Measurements from ENCODE around the gene BABAM2. TPM values are rescaled to one million over a fixed set of nuclear protein-coding genes. Genes with fewer than 3 reads are reported as not detected.

Gene BABAM2
- polyA plus RNA-seq, 3 donors, result 33.2 to 52.8 (median 49.3) TPM

DNA sequence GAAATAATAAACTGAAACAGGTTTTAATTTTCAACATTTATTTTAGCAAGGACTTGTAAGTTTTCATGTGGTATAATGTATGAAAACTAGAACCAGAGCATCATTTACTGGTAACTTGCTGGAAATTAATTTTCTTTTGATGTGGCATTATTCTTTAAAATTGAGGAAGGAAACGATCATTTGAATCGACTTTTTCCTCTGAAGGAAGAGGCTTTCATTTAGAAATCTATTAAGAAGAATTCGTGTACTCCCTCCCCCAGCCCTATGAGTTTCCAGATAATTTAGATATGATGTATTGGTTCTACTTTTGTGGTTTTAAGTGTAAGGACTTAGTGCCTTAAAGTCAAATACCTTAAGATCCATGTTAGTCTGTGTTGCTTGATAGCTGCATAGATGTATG is 2.5 kb downstream of the BABAM2 start:
- Histone ChIP-seq H3K9me3 (replicated peaks in 1 of 2; ENCODE audit: control insufficient read depth in 1 of 2, insufficient read depth in 1 of 2, low read length in 2 of 2) (no peaks in the 10 kb centered on the region), H3K36me3 (replicated peaks in 1 of 2; ENCODE audit: control insufficient read depth in 1 of 2, insufficient read depth in 2 of 2, low read length in 2 of 2) (peaks cover 3 to 10% of the 10 kb centered on the region in 2 donors), H3K27me3 (ENCODE audit: control insufficient read depth in 2 of 2, insufficient read depth in 2 of 2, low read length in 2 of 2) (no peaks in the 10 kb centered on the region), H3K9ac (ENCODE audit: insufficient read depth, low read length, poor library complexity, severe bottlenecking) (no peak overlapping the region), H3K4me2 (replicated peaks; ENCODE audit: extremely low read depth, low read length, poor library complexity, severe bottlenecking) (peak overlapping the region; percentile 24), H3K79me2 (ENCODE audit: insufficient read depth, low read length) (peaks cover 88% of the 10 kb centered on the region), H3K4me3 (replicated peaks in 1 of 3; ENCODE audit: low read depth in 2 of 3, low read length in 3 of 3) (peak overlapping the region in 1 of 3 experiments; percentile 10), H4K20me1 (ENCODE audit: insufficient read depth, low read length) (no peaks in the 10 kb centered on the region), H3K4me1 (ENCODE audit: control insufficient read depth in 1 of 2, insufficient read depth in 2 of 2, low read length in 2 of 2) (peaks cover 65 to 82% of the 10 kb centered on the region in 2 donors), H2AFZ (ENCODE audit: insufficient read depth, low read depth, low read length, poor library complexity, severe bottlenecking) (no peak overlapping the region), H3K27ac (ENCODE audit: low read depth in 1 of 2, low read length in 2 of 2) (peak overlapping the region in 1 of 2 donors; percentile 17)
- DNase-seq, result no peak
- Mint-ChIP-seq H3K4me3 (no peak overlapping the region), H3K9me3 (no peaks in the 10 kb centered on the region), H3K27me3 (ENCODE audit: low read depth in 3 of 3) (peaks cover 0 to 7% (median 0%) of the 10 kb centered on the region in 3 donors), H3K4me1 (peaks cover 79% of the 10 kb centered on the region), H3K27ac (peak overlapping the region in 5 of 7 donors; percentile 50 to 100 (median 76)), H3K36me3 (peaks cover 27 to 36% of the 10 kb centered on the region in 2 donors)
- TF ChIP-seq, protein P1, sequence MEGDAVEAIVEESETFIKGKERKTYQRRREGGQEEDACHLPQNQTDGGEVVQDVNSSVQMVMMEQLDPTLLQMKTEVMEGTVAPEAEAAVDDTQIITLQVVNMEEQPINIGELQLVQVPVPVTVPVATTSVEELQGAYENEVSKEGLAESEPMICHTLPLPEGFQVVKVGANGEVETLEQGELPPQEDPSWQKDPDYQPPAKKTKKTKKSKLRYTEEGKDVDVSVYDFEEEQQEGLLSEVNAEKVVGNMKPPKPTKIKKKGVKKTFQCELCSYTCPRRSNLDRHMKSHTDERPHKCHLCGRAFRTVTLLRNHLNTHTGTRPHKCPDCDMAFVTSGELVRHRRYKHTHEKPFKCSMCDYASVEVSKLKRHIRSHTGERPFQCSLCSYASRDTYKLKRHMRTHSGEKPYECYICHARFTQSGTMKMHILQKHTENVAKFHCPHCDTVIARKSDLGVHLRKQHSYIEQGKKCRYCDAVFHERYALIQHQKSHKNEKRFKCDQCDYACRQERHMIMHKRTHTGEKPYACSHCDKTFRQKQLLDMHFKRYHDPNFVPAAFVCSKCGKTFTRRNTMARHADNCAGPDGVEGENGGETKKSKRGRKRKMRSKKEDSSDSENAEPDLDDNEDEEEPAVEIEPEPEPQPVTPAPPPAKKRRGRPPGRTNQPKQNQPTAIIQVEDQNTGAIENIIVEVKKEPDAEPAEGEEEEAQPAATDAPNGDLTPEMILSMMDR (IDR thresholded peaks at IDR 0.05), result no peak
- intact Hi-C loops (cut with micrococcal nuclease), result loop anchor here (5.0 to 10.0 kb wide), 3 partner anchors 59 to 502 kb away; partner anchors contain the start of gene FOSL2 (in 2 of the 2)
- no CpG with 5 or more reads among the region's 3 CpGs for WGBS (ENCODE audit: insufficient coverage)

DNA sequence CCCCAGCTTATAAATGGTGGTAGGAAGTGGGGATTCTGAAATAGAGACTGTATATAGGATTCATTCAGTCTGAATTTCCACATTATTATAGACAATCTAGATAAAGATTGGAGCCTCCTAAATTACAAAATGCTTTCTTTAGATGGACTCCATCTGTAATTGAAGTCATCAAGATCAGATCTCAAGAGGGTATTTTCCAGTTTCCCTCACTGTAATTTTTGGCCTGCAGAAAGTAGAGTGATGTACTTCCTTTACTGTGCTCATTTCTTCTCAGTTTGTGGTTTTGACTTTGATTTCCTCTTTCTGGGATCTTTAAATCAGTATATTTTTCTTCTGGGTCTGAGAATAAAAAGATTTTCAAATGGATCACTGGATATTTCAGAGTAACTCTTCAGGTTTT is 7.2 kb downstream of the BABAM2 start:
- peaks cover 0 to 2% (median 0%) of the 10 kb centered on the region in 7 donors for H3K9me3 Mint-ChIP-seq
- H3K4me1 ChIP-seq (ENCODE audit: control insufficient read depth in 1 of 2, insufficient read depth in 2 of 2, low read length in 2 of 2), result peaks cover 40 to 61% of the 10 kb centered on the region in 2 donors
- peaks cover 3 to 33% of the 10 kb centered on the region in 2 donors for H3K36me3 ChIP-seq (replicated peaks in 1 of 2; ENCODE audit: control insufficient read depth in 1 of 2, insufficient read depth in 2 of 2, low read length in 2 of 2)
- H3K27me3 Mint-ChIP-seq (ENCODE audit: low read depth in 3 of 3), result peaks cover 0 to 3% (median 0%) of the 10 kb centered on the region in 3 donors
- peaks cover 82% of the 10 kb centered on the region for H3K79me2 ChIP-seq (ENCODE audit: insufficient read depth, low read length)
- H3K4me3 Mint-ChIP-seq, result peak overlapping the region in 1 of 2 donors; percentile 18
- intact Hi-C loops (cut with micrococcal nuclease), result loop anchor here (10.0 kb wide), 1 partner anchor 497 kb away; the partner anchor contains the start of gene FOSL2 (in 2 of the 2)
- peak overlapping the region in 1 of 3 experiments; percentile 14 for H3K4me3 ChIP-seq (replicated peaks in 1 of 3; ENCODE audit: low read depth in 2 of 3, low read length in 3 of 3)
- peak; percentile 52 to 88 (median 70) for DNase-seq
- H3K27ac Mint-ChIP-seq, result peak overlapping the region; percentile 86 to 96 (median 92)
- H3K27me3 ChIP-seq (ENCODE audit: control insufficient read depth in 2 of 2, insufficient read depth in 2 of 2, low read length in 2 of 2), result no peaks in the 10 kb centered on the region
- no peaks in the 10 kb centered on the region for H4K20me1 ChIP-seq (ENCODE audit: insufficient read depth, low read length)
- peak overlapping the region; percentile 26 for H3K4me2 ChIP-seq (replicated peaks; ENCODE audit: extremely low read depth, low read length, poor library complexity, severe bottlenecking)
- H3K9me3 ChIP-seq (replicated peaks in 1 of 2; ENCODE audit: control insufficient read depth in 1 of 2, insufficient read depth in 1 of 2, low read length in 2 of 2), result no peaks in the 10 kb centered on the region
- H3K27ac ChIP-seq (ENCODE audit: low read depth in 1 of 2, low read length in 2 of 2), result peak overlapping the region; percentile 36 to 85
- peak overlapping the region; percentile 5 for H3K9ac ChIP-seq (ENCODE audit: insufficient read depth, low read length, poor library complexity, severe bottlenecking)
- no peak overlapping the region for H2AFZ ChIP-seq (ENCODE audit: insufficient read depth, low read depth, low read length, poor library complexity, severe bottlenecking)
- peaks cover 64% of the 10 kb centered on the region for H3K4me1 Mint-ChIP-seq
- TF ChIP-seq, protein P1 (IDR thresholded peaks at IDR 0.05), result no peak
- peaks cover 53 to 54% of the 10 kb centered on the region in 2 donors for H3K36me3 Mint-ChIP-seq
